GM12875 (cell line): Measurements from ENCODE around the gene WDR88.
"Not testable (repeated sequence)": the region's sequence is repeated elsewhere in the genome, so short reads cannot be mapped to it uniquely, and the experiment has no call there.

ENCODE experiments used
- H3K4me3 ChIP-seq: one replicate; pipeline ENCODE4 v1.5.1; 2011; ENCODE audit warnings: low read depth, low read length, control low read depth
- CTCF ChIP-seq: IDR thresholded peaks from 2 replicates; pipeline ENCODE4 v1.5.1; 2011; ENCODE audit warnings: low read depth, mild to moderate bottlenecking, control low read depth, inconsistent platforms, low read length, moderate library complexity, borderline replicate concordance; ENCODE audit not compliant: insufficient read depth

Gene WDR88

GRCh38 chr19:33125929-33126388 lies 6.0 kb upstream of the WDR88 start:
- TF ChIP-seq CTCF = peak; percentile 80
- no peak overlapping the region for H3K4me3 ChIP-seq

DNA sequence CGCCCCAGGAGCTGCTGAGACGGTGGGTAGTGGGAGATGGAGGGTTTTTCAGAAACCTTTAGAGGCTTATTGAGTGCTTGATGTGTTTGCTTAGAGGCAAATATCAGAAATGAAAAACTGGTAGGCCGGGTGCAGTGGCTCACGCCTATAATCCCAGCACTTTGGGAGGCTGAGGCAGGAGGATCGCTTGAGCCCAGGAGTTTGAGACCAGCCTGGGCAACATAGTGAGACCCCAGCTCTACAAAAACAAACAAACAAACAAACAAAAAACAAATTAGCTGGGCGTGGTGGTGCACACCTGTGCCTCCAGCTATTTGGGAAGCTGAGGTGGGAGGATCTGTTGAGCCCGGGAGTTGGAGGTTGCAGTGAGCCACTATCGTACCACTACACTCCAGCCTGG lies 5.2 kb upstream of the WDR88 start:
- H3K4me3 ChIP-seq = not testable (repeated sequence)

DNA sequence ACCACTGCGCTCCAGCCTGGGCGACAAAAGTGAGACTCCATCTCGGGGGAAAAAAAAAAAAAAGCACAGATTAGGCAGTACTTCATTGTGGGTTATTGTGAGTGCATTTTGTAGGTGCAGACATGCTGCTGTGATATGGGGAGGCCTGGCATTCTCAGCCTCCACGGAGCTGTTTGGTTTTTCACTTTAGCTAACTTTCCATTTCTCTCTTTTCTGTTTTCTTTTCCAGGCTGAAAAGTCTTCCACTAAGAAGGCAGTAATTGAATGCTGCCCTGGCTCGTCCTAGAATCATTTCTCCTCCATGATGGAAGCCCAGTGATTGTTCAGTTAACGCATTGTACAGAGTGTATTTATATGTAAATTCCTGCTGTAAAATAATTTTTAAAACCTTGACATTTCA lies 2.0 kb upstream of the WDR88 start:
- no peak for TF ChIP-seq CTCF

GRCh38 chr19:33130433-33130832 lies 1.5 kb upstream of the WDR88 start:
- no peak for TF ChIP-seq CTCF
- no peak overlapping the region for H3K4me3 ChIP-seq

More for the DNA sequence above, 2.0 kb upstream of the WDR88 start:
- H3K4me3 ChIP-seq = no peak overlapping the region

GRCh38 chr19:33132425-33132824 lies 511 bp downstream of the WDR88 start:
- peak; percentile 41; the same call in 1 of the 2 replicates for TF ChIP-seq CTCF
- no peak overlapping the region for H3K4me3 ChIP-seq

- H3K4me3 ChIP-seq = no peak overlapping the region
- no peak for TF ChIP-seq CTCF
These were observed 1.6 kb downstream of the WDR88 start for GRCh38 chr19:33133438-33134031.

DNA sequence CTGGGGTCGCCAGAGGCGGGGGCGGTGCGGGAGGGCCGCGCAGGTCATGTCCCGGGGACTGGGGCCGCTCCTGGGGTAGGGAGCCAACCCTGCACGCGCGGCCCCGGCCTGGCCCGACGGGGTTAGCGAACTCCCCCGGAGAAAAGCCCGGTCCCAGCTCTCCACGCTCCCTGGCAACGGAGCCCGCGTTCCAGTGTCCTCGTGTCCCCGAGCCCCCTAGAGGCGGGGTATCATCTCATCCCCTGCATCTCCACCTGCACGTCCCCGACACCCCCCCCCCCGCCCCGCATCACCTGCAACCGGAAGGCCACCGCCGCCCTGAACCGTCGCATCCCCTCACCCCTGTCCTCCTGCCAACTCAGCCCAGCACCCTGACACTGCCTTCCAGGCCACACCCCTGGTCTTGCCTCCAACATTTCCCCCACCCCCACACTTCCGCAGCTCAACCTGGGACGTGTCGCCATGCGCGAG lies 2.7 kb downstream of the WDR88 start:
- H3K4me3 ChIP-seq = no peak overlapping the region
- TF ChIP-seq CTCF = no peak
